GM12878 (cell line): ENCODE data around the gene CHMP1A. TPM values are rescaled to one million over a fixed set of nuclear protein-coding genes. Genes with fewer than 3 reads are reported as not detected.

ENCODE experiments used
- ATF3 ChIP-seq: IDR thresholded peaks from 2 replicates; pipeline ENCODE4 v1.6.1; 2011; ENCODE audit warnings: low read depth, mild to moderate bottlenecking, low read length, moderate library complexity, borderline replicate concordance; ENCODE audit errors: extremely low read depth
- BACH1 ChIP-seq: fragments of 450-650 bp; IDR thresholded peaks from 2 replicates; pipeline ENCODE4 v1.6.1; 2017; ENCODE audit warnings: mild to moderate bottlenecking, borderline replicate concordance
- CBX3 ChIP-seq: fragments of 200-600 bp; sonication (generic); IDR thresholded peaks from 2 replicates; pipeline ENCODE4 v1.6.1; 2016; ENCODE audit warnings: low read depth, borderline replicate concordance
- E2F8 ChIP-seq: fragments of 450-650 bp; IDR thresholded peaks from 2 replicates; pipeline ENCODE4 v1.6.1; 2018; ENCODE audit warnings: mild to moderate bottlenecking, low read depth, moderate library complexity; ENCODE audit not compliant: partially characterized antibody
- ESRRA ChIP-seq: IDR thresholded peaks from 2 replicates; pipeline ENCODE4 v1.6.1; 2012; ENCODE audit warnings: mild to moderate bottlenecking, low read length, improper control_type of control experiment
- FOXK2 ChIP-seq: fragments of 450-650 bp; IDR thresholded peaks from 2 replicates; pipeline ENCODE4 v1.6.1; 2017; ENCODE audit warnings: mild to moderate bottlenecking, moderate library complexity
- IRF5 ChIP-seq: fragments of 450-650 bp; IDR thresholded peaks from 2 replicates; pipeline ENCODE4 v1.6.1; 2017; ENCODE audit warnings: borderline replicate concordance
- JUNB ChIP-seq: IDR thresholded peaks from 2 replicates; pipeline ENCODE4 v1.6.1; 2016; ENCODE audit warnings: antibody characterized with exemption, mild to moderate bottlenecking
- JUND ChIP-seq: IDR thresholded peaks from 2 replicates; pipeline ENCODE4 v1.6.1; 2012; ENCODE audit warnings: low read depth, mild to moderate bottlenecking, low read length, improper control_type of control experiment, moderate library complexity
- MEF2B ChIP-seq: fragments of 450-650 bp; IDR thresholded peaks from 2 replicates; pipeline ENCODE4 v1.6.1; 2018; ENCODE audit warnings: mild to moderate bottlenecking, moderate library complexity; ENCODE audit not compliant: partially characterized antibody, poor library complexity, severe bottlenecking
- NFIC ChIP-seq: IDR thresholded peaks from 2 replicates; pipeline ENCODE4 v1.6.1; 2012; ENCODE audit warnings: low read depth, mild to moderate bottlenecking, inconsistent platforms, low read length, moderate library complexity
- NFYB ChIP-seq: IDR thresholded peaks from 2 replicates; pipeline ENCODE4 v1.6.1; 2011; ENCODE audit warnings: low read depth, mild to moderate bottlenecking, low read length, improper control_type of control experiment, moderate library complexity; ENCODE audit not compliant: insufficient read depth
- NKRF ChIP-seq: fragments of 450-650 bp; conservative IDR thresholded peaks from 2 replicates; pipeline ENCODE4 v1.6.1; 2017; ENCODE audit warnings: mild to moderate bottlenecking, moderate library complexity
- NR2C2 ChIP-seq: IDR thresholded peaks from 2 replicates; pipeline ENCODE4 v1.6.1; 2011; ENCODE audit warnings: borderline replicate concordance, low read depth; ENCODE audit not compliant: control insufficient read depth, insufficient read length
- PBX3 ChIP-seq: IDR thresholded peaks from 2 replicates; pipeline ENCODE4 v1.6.1; 2011; ENCODE audit warnings: mild to moderate bottlenecking, low read depth, low read length, moderate library complexity; ENCODE audit not compliant: insufficient replicate concordance
- POLR2AphosphoS5 ChIP-seq: IDR thresholded peaks from 2 replicates; pipeline ENCODE4 v1.6.1; 2011; ENCODE audit warnings: mild to moderate bottlenecking, low read length, inconsistent platforms
- POU2F2 ChIP-seq: IDR thresholded peaks from 3 replicates; pipeline ENCODE4 v1.6.1; 2011; ENCODE audit warnings: low read depth, mild to moderate bottlenecking, low read length, borderline replicate concordance
- SIX5 ChIP-seq: IDR thresholded peaks from 2 replicates; pipeline ENCODE4 v1.6.1; 2011; ENCODE audit warnings: mild to moderate bottlenecking, low read depth, low read length, moderate library complexity; ENCODE audit not compliant: severe bottlenecking
- SMAD5 ChIP-seq: IDR thresholded peaks from 2 replicates; pipeline ENCODE4 v1.6.1; 2016; ENCODE audit warnings: antibody characterized with exemption, low read depth
- ZBED1 ChIP-seq: IDR thresholded peaks from 2 replicates; pipeline ENCODE4 v1.6.1; 2016; ENCODE audit warnings: borderline replicate concordance
- ZNF207 ChIP-seq: fragments of 450-650 bp; IDR thresholded peaks from 2 replicates; pipeline ENCODE4 v1.6.1; 2014; ENCODE audit warnings: antibody characterized with exemption, mild to moderate bottlenecking, borderline replicate concordance
- ZNF274 ChIP-seq: IDR thresholded peaks from one replicate; pipeline ENCODE4 v1.8.0; 2011; ENCODE audit not compliant: insufficient read length, insufficient read depth
- ZSCAN29 ChIP-seq: fragments of 450-650 bp; IDR thresholded peaks from 2 replicates; pipeline ENCODE4 v1.6.1; 2017; ENCODE audit warnings: mild to moderate bottlenecking, moderate library complexity
- polyA plus RNA-seq, 11 experiments: library from polyadenylated mRNA; depleted of rRNA in 4 of 11; unstranded in 6 of 11; stranded (reverse) in 5 of 11; fragments of >200 nt; fragmentation: Nextera tagmentation in 4 of 11; fragmentation: Illumina TruSeq in 1 of 11; extraction: Ambion mirVana in 4 of 11; extraction: Trizol in 1 of 11; gene quantifications; 1 replicate in 1 of 11; 2 replicates in 10 of 11; pipeline versions ENCODE4 v1.2.1 to v1.2.3, GENCODE V29; 2011 to 2016; ENCODE audit warnings: inconsistent platforms in 2 of 11, missing spikeins in 2 of 11, low read depth in 1 of 11
- total RNA-seq, 4 experiments: library from RNA; depleted of rRNA in 3 of 4; stranded (reverse); fragments of >200 nt in 3 of 4; fragmentation: Illumina TruSeq in 1 of 4; extraction: Trizol in 1 of 4; gene quantifications; 2 replicates each; pipeline versions ENCODE4 v1.2.1 to v1.2.3, GENCODE V29; 2013 to 2021

CHMP1A gene
- total and polyA plus RNA-seq, 10 of the 15 experiments (the other 5 are each of a cell fraction or from before 2014, with no cell fraction given), result 1.0 to 86.7 (median 54.7) TPM

GRCh38 chr16:89700100-89700648 is 42.7 kb upstream of the CHMP1A start (continued):
- TF ChIP-seq POU2F2 (peak; percentile 44; the same call in 1 of the 3 replicates), JUNB (peak; percentile 30; the same call in 1 of the 2 replicates), ZNF274 (no peak), SMAD5 (no peak), BACH1 (peak; percentile 57; the same call in 1 of the 2 replicates), MEF2B (peak; percentile 96), ZBED1 (no peak), CBX3 (no peak), SIX5 (no peak), JUND (peak; percentile 96), IRF5 (no peak), E2F8 (no peak), PBX3 (peak; percentile 36), NFYB (no peak), ATF3 (peak; percentile 90; the same call in 1 of the 2 replicates), NR2C2 (no peak), ZSCAN29 (no peak), NKRF (0 out of 2 replicates have a peak, but pooled peaks have one; percentile 38), ZNF207 (0 out of 2 replicates have a peak, but pooled peaks have one; percentile 67), ESRRA (peak; percentile 49; the same call in 1 of the 2 replicates), FOXK2 (no peak), NFIC (no peak), POLR2AphosphoS5 (no peak)
